ENCODE data around the gene ZMYND15. TPM values are rescaled to one million over a fixed set of nuclear protein-coding genes. Genes with fewer than 3 reads are reported as not detected.

The ZMYND15 gene
- total RNA-seq, 6 donors from 2014 or later, result 3.5 to 22.8 (median 11.9) TPM

DNA sequence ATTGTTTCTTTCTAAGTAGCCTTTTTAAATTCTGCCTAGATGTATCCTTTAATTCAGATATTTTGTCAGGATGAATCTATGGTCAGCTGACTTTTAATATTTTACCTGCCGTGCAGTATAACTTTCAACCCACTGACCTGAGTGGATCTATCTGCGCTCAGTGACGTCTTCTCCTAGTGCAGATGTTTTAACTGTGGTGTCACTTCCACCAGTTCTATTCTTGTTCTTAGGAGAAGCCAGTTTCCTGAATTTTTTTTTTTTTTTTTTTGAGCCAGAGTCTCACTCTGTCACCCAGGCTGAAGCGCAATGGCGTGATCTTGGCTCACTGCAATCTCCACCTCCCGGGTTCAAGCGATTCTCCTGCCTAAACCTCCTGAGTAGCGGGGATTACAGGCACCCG, 27.1 kb downstream of the ZMYND15 start:
- H3K4me3 ChIP-seq, result no peak overlapping the region
- H3K36me3 ChIP-seq, result no peaks in the 10 kb centered on the region
- 57 to 67% methylated on average over 8 to 9 of the region's 9 CpGs for WGBS, 2 donors
- H3K9me3 ChIP-seq, result no peaks in the 10 kb centered on the region
- no peaks in the 10 kb centered on the region for H3K27me3 ChIP-seq
- DNase-seq (no peak), ATAC-seq (ENCODE audit: low FRiP score in 2 of 2) (peak in 1 of 2 donors; percentile 55)
- no peaks in the 10 kb centered on the region for H3K4me1 ChIP-seq
- TF ChIP-seq EP300 (IDR thresholded peaks at IDR 0.05) (no peak), POLR2AphosphoS5 (IDR thresholded peaks at IDR 0.05) (no peak), POLR2A (IDR thresholded peaks at IDR 0.05) (no peak)
- TF ChIP-seq, protein P1, sequence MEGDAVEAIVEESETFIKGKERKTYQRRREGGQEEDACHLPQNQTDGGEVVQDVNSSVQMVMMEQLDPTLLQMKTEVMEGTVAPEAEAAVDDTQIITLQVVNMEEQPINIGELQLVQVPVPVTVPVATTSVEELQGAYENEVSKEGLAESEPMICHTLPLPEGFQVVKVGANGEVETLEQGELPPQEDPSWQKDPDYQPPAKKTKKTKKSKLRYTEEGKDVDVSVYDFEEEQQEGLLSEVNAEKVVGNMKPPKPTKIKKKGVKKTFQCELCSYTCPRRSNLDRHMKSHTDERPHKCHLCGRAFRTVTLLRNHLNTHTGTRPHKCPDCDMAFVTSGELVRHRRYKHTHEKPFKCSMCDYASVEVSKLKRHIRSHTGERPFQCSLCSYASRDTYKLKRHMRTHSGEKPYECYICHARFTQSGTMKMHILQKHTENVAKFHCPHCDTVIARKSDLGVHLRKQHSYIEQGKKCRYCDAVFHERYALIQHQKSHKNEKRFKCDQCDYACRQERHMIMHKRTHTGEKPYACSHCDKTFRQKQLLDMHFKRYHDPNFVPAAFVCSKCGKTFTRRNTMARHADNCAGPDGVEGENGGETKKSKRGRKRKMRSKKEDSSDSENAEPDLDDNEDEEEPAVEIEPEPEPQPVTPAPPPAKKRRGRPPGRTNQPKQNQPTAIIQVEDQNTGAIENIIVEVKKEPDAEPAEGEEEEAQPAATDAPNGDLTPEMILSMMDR (IDR thresholded peaks at IDR 0.05), result no peak
- H3K27ac ChIP-seq, result peak overlapping the region; percentile 52 to 69 (median 56)

DNA sequence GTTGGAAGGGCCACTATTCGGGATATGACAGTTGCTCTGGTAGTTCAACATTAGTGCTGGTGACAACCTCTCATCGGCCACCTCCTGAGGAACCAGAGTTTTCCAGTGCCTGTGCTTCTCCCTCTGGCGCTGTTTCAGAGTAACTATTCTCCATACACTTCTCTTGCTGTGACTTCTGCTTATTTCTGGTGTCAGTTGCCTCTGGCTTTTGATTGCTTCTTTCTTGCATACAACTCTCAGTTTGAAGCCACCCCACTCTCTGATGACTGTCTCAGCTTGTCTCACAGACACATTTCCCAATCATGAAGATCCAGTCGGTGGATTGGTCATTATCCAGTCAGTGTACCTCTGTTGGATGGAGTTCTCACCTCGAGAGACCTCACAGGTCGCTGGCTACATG, 28.7 kb downstream of the ZMYND15 start:
- H3K36me3 ChIP-seq, result no peaks in the 10 kb centered on the region
- H3K27ac ChIP-seq, result peak overlapping the region in 1 of 4 donors; percentile 58
- ATAC-seq (ENCODE audit: low FRiP score in 2 of 2), result peak in 1 of 2 donors; percentile 49
- no peak overlapping the region for H3K4me3 ChIP-seq
- no peaks in the 10 kb centered on the region for H3K27me3 ChIP-seq
- WGBS, 2 donors, result 67 to 68% methylated on average over 6 of the region's 6 CpGs
- DNase-seq, result no peak
- no peaks in the 10 kb centered on the region for H3K4me1 ChIP-seq
- no peak for TF ChIP-seq POLR2AphosphoS5 (IDR thresholded peaks at IDR 0.05)
- peak in 1 of 4 donors; percentile 64 for TF ChIP-seq POLR2A (IDR thresholded peaks at IDR 0.05)
- TF ChIP-seq, protein P1 (IDR thresholded peaks at IDR 0.05), result no peak
- no peak for TF ChIP-seq EP300 (IDR thresholded peaks at IDR 0.05)
- H3K9me3 ChIP-seq, result no peaks in the 10 kb centered on the region

DNA sequence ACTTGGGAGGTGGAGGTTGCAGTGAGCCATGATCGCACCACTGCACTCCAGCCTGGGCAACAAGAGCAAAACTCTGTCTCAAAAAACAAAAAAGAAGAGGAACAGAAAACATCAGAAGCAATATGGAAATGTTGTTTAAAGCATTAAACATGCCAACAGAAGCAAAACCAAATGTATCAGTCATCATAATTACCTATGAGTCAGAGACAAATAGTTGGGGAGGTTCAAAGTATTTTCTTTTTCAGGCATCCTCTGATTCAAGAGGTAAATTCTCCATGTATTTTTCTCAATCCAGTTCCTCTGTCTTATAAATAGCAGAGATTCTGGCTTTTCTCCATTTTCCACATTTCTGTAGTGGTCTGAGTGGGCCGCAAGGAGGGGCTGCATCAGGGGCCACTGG, 30.0 kb downstream of the ZMYND15 start:
- TF ChIP-seq POLR2AphosphoS5 (IDR thresholded peaks at IDR 0.05) (no peak), EP300 (IDR thresholded peaks at IDR 0.05) (no peak), POLR2A (IDR thresholded peaks at IDR 0.05) (no peak)
- TF ChIP-seq, protein P1 (IDR thresholded peaks at IDR 0.05), result no peak
- no peak for ATAC-seq (ENCODE audit: low FRiP score in 2 of 2)
- no peaks in the 10 kb centered on the region for H3K36me3 ChIP-seq

DNA sequence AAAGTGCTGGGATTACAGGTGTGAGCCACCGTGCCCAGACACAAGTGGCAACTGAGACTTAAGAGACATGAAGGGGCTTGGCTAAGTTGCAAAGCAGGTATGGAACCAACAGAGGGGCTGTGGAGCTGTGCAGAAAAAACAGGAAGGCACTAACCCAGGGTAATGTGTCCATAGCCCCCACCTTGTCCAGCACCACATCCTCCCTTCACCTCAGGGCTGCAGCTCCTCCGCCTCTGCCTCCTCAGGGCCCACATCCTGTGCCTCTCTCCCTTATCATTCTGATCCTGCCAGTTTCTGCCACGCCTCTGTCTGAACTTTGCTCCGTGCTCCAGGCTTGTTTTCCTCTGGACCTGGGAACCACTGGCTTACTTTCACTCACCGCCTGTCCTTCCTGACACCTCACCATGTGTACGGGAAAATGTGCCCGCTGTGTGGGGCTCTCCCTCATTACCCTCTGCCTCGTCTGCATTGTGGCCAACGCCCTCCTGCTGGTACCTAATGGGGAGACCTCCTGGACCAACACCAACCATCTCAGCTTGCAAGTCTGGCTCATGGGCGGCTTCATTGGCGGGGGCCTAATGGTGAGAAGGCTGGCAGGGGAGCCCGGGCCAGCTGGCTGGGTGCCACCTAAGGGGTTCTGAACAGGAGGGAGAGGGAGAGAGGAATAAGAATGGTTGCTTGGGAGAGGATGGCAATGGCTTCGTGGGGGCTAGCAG, 32.0 kb downstream of the ZMYND15 start, which contains the start of gene TM4SF5:
TM4SF5 (plus strand) TSS at position 368 of the 716 bp plus-strand sequence; CDS start at position 405, 37 bp downstream.
- peak in 1 of 2 donors; percentile 54 for DNase-seq
- WGBS, 2 donors, result 49 to 68% methylated on average over 12 to 13 of the region's 13 CpGs

More for the DNA sequence above, 30.0 kb downstream of the ZMYND15 start:
- H3K4me1 ChIP-seq, result no peaks in the 10 kb centered on the region
- WGBS, 2 donors, result 83 to 94% methylated on average over 2 of the region's 2 CpGs
- no peak for DNase-seq
- no peak overlapping the region for H3K27ac ChIP-seq
- H3K9me3 ChIP-seq, result no peaks in the 10 kb centered on the region
- no peak overlapping the region for H3K4me3 ChIP-seq
- no peaks in the 10 kb centered on the region for H3K27me3 ChIP-seq

More for the DNA sequence above, 32.0 kb downstream of the ZMYND15 start, which contains the start of gene TM4SF5:
- no peak within 1 kb of the TSS for H3K27ac ChIP-seq
- ATAC-seq (ENCODE audit: low FRiP score in 2 of 2), result no peak
- H3K36me3 ChIP-seq, result no peaks in the 10 kb centered on the region
- H3K4me1 ChIP-seq, result no peaks in the 10 kb centered on the region
- H3K27me3 ChIP-seq, result no peaks in the 10 kb centered on the region
- TF ChIP-seq POLR2A (IDR thresholded peaks at IDR 0.05), result no peak
- no peak for TF ChIP-seq EP300 (IDR thresholded peaks at IDR 0.05)
- TF ChIP-seq, protein P1 (IDR thresholded peaks at IDR 0.05), result no peak
- no peak for TF ChIP-seq POLR2AphosphoS5 (IDR thresholded peaks at IDR 0.05)
- H3K9me3 ChIP-seq, result no peaks in the 10 kb centered on the region
- H3K4me3 ChIP-seq, result no peak within 1 kb of the TSS
